ENCODE measurements around the gene ANKS3.

- TF ChIP-seq CTCF (IDR thresholded peaks at IDR 0.05) (no peak), POLR2AphosphoS5 (IDR thresholded peaks at IDR 0.05; ENCODE audit: low read depth, low read length) (no peak)
Observed at GRCh38 chr16:4654964-4655590, 79.0 kb downstream of the ANKS3 start.

Data from Panc1 (cell line).